MCF 10A (cell line): ENCODE data around the gene ZNF410. TPM values are rescaled to one million over a fixed set of nuclear protein-coding genes. Genes with fewer than 3 reads are reported as not detected.

Experiments used
- BruUV-seq: library from RNA; stranded (reverse); fragments of 400-500 nt; replicated peaks from 2 replicates; lab custom pipeline; 2021; lab: Mats Ljungman, UMichigan
- CTCF ChIA-PET: fragments of 300-600 bp; sonication (Branson Sonifier 250); formaldehyde crosslinking; extraction: SDS; loops from one replicate; lab custom pipeline; 2021; ENCODE audit warnings: antibody characterized with exemption, inconsistent platforms; lab: Yijun Ruan, JAX
- POLR2A ChIA-PET: fragments of 300-600, 350-650 bp; sonication (Branson Sonifier 250); formaldehyde crosslinking; extraction: SDS; loops from one replicate; lab custom pipeline; 2020; ENCODE audit warnings: antibody characterized with exemption, inconsistent platforms; lab: Yijun Ruan, JAX
- DNase-seq: peaks from one replicate; pipeline ENCODE4 v3.0.0-alpha.2; 2018; ENCODE audit not compliant: unreplicated experiment
- H3K27ac Mint-ChIP-seq: one replicate; pipeline ENCODE4 v1.8.0; 2022; ENCODE audit warnings: mild to moderate bottlenecking, low read depth, mixed read lengths; ENCODE audit not compliant: unreplicated experiment
- H3K27me3 Mint-ChIP-seq: one replicate; pipeline ENCODE4 v1.8.0; 2022; ENCODE audit warnings: mixed read lengths; ENCODE audit not compliant: insufficient read depth, unreplicated experiment
- H3K36me3 Mint-ChIP-seq: one replicate; pipeline ENCODE4 v1.8.0; 2022; ENCODE audit warnings: mild to moderate bottlenecking, moderate library complexity, mixed read lengths; ENCODE audit not compliant: insufficient read depth, unreplicated experiment
- H3K4me1 Mint-ChIP-seq: one replicate; pipeline ENCODE4 v1.8.0; 2022; ENCODE audit warnings: mixed read lengths; ENCODE audit not compliant: insufficient read depth, unreplicated experiment
- H3K4me3 Mint-ChIP-seq: one replicate; pipeline ENCODE4 v1.8.0; 2022; ENCODE audit warnings: mild to moderate bottlenecking, moderate library complexity, mixed read lengths; ENCODE audit not compliant: unreplicated experiment
- H3K9me3 Mint-ChIP-seq: one replicate; pipeline ENCODE4 v1.8.0; 2022; ENCODE audit warnings: mixed read lengths; ENCODE audit not compliant: unreplicated experiment
- intact Hi-C: fragments of 100-400 bp; cut with micrococcal nuclease; formaldehyde crosslinking; loops from 2 replicates; pipeline ENCODE4 v1.14.1; 2022
- total RNA-seq: library from RNA; stranded (reverse); gene quantifications from 2 replicates; pipeline ENCODE4 v1.2.3, GENCODE V29; 2022
- TF ChIP-seq, protein P1 (sequence below): fragments of 200-600 bp; IDR thresholded peaks from one replicate; pipeline ENCODE4 v1.8.0; 2022; ENCODE audit warnings: antibody characterized with exemption, mild to moderate bottlenecking; ENCODE audit not compliant: unreplicated experiment

Gene ZNF410
- total RNA-seq, 1 experiment from 2014 or later: 76.0 TPM

DNA sequence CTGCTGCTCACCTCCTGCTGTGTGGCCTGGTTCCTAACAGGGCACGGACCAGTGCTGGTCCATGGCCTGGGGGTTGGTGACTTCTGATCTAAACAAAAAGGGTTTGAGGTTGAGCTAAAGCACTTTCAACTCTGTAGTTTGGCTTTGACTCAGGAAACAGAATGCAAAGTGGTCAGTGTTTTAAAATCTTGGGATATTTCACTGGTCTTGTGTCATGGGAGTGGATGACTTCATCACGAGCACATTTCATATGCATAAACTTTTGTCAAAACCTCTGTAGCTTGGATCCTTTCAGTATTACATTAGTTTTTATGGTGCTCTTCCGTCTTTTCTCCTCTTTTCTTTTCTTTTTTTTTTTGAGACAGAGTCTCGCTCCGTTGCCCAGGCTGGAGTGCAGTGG, 37.7 kb downstream of the ZNF410 start:
- Mint-ChIP-seq H3K27me3 (no peaks in the 10 kb centered on the region), H3K4me3 (no peak overlapping the region), H3K36me3 (peaks cover 99% of the 10 kb centered on the region), H3K9me3 (no peaks in the 10 kb centered on the region), H3K4me1 (no peaks in the 10 kb centered on the region), H3K27ac (no peak overlapping the region)
- TF ChIP-seq, protein P1, sequence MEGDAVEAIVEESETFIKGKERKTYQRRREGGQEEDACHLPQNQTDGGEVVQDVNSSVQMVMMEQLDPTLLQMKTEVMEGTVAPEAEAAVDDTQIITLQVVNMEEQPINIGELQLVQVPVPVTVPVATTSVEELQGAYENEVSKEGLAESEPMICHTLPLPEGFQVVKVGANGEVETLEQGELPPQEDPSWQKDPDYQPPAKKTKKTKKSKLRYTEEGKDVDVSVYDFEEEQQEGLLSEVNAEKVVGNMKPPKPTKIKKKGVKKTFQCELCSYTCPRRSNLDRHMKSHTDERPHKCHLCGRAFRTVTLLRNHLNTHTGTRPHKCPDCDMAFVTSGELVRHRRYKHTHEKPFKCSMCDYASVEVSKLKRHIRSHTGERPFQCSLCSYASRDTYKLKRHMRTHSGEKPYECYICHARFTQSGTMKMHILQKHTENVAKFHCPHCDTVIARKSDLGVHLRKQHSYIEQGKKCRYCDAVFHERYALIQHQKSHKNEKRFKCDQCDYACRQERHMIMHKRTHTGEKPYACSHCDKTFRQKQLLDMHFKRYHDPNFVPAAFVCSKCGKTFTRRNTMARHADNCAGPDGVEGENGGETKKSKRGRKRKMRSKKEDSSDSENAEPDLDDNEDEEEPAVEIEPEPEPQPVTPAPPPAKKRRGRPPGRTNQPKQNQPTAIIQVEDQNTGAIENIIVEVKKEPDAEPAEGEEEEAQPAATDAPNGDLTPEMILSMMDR: no peak
- BruUV-seq: no TSS peak
- POLR2A ChIA-PET: interaction anchor here (1.7 kb wide), 1 partner anchor 11 kb away, joined by 3 read pairs; no protein-coding TSS in a partner anchor
- intact Hi-C loops: no loop called here
- no peak for DNase-seq
- CTCF ChIA-PET: interaction anchor here (0.6 to 0.8 kb wide), 3 partner anchors 26 to 338 kb away, joined by 3 to 4 read pairs (median 4); partner anchors contain the start of genes COQ6 and FAM161B

DNA sequence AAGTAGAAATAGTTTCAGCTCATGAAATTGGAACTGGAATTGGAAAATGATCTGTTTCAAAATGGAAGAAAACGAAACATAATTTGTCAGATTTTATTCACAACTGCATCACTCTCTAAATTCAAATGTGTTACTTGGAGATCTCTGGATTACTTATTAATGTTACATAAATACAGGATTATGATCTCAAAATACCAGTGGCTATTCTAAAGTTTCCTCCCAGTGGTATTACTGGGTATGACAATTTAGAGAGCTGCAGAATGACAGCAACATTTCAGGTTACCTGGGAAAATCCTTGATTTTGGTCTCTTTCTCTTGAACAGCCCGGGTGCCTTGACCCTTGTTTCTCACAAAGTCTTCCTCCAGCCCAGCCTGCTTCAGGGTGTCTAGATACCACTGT, 49.0 kb downstream of the ZNF410 start:
- CTCF ChIA-PET: interaction anchor here (0.6 to 1.0 kb wide), 5 partner anchors 12 to 160 kb away, joined by 3 to 6 read pairs (median 4); no protein-coding TSS in a partner anchor
- peak; percentile 20 for DNase-seq
- POLR2A ChIA-PET: interaction anchor here (0.7 to 1.4 kb wide), 8 partner anchors 8 to 615 kb away, joined by 3 to 5 read pairs (median 3); partner anchors contain the start of genes COQ6, FAM161B and PTGR2

DNA sequence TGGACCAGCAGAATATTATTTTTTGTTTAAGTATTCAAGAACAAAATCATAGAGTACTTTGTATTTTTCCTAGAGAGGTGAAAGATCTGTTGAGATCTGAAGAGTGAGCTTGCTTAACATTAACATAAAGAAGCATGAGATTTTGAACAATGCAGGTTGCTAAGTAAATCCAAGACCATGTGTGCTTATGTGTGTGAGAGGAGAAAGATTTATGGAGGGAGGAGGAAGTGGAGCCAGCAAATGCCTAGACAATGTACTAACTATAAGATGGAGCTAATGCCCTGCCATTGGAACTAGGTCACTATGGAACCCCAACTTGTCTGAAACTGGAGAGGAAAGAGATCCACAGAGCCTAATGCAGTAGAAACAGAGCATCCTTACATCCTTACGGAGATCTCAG, 49.9 kb downstream of the ZNF410 start:
- POLR2A ChIA-PET: interaction anchor here (1.1 to 1.4 kb wide), 3 partner anchors 11 to 24 kb away, joined by 3 to 4 read pairs (median 3); no protein-coding TSS in a partner anchor
- TF ChIP-seq, protein P1: no peak
- no peak overlapping the region for H3K4me3 Mint-ChIP-seq
- H3K27ac Mint-ChIP-seq: no peak overlapping the region
- no peak for DNase-seq
- H3K27me3 Mint-ChIP-seq: no peaks in the 10 kb centered on the region
- intact Hi-C loops: no loop called here
- BruUV-seq: no TSS peak
- H3K9me3 Mint-ChIP-seq: no peaks in the 10 kb centered on the region
- CTCF ChIA-PET: interaction anchor here (0.6 kb wide), 2 partner anchors 155 to 244 kb away, joined by 3 to 4 read pairs; no protein-coding TSS in a partner anchor
- H3K4me1 Mint-ChIP-seq: no peaks in the 10 kb centered on the region
- peaks cover 54% of the 10 kb centered on the region for H3K36me3 Mint-ChIP-seq

More for the DNA sequence above, 49.0 kb downstream of the ZNF410 start:
- H3K36me3 Mint-ChIP-seq: peaks cover 63% of the 10 kb centered on the region
- H3K27ac Mint-ChIP-seq: no peak overlapping the region
- no peaks in the 10 kb centered on the region for H3K4me1 Mint-ChIP-seq
- no peaks in the 10 kb centered on the region for H3K9me3 Mint-ChIP-seq
- no TSS peak for BruUV-seq
- TF ChIP-seq, protein P1: peak; percentile 22
- H3K4me3 Mint-ChIP-seq: no peak overlapping the region
- no peaks in the 10 kb centered on the region for H3K27me3 Mint-ChIP-seq
- intact Hi-C loops: no loop called here

DNA sequence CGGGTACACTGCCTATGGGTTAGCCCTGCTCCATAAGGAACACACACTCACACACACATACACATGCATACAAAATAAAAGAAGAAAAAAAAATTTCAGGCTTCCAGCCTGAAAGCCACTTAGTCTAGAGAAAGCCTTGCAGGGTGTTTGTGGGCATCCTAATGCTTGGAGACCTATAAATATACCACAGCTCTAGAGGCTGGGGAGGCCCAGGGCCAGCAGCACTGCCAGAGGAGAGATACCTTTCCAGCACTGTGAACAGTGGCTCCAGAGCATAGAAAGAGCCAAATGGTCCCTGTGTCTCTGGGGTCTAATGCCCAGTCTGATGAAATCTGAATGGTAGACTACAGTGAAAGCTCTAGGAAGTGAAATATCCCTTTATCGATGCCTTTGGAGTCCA, 50.4 kb downstream of the ZNF410 start:
- POLR2A ChIA-PET: interaction anchor here (0.6 to 1.1 kb wide), 2 partner anchors 10 to 45 kb away, joined by 4 read pairs; no protein-coding TSS in a partner anchor

More for the DNA sequence above, 50.4 kb downstream of the ZNF410 start:
- TF ChIP-seq, protein P1: no peak
- H3K9me3 Mint-ChIP-seq: no peaks in the 10 kb centered on the region
- DNase-seq: no peak
- H3K27me3 Mint-ChIP-seq: no peaks in the 10 kb centered on the region
- no TSS peak for BruUV-seq
- intact Hi-C loops: no loop called here
- H3K4me1 Mint-ChIP-seq: no peaks in the 10 kb centered on the region
- CTCF ChIA-PET: interaction anchor here (0.6 kb wide), 2 partner anchors 156 to 244 kb away, joined by 3 to 4 read pairs; no protein-coding TSS in a partner anchor
- peaks cover 49% of the 10 kb centered on the region for H3K36me3 Mint-ChIP-seq
- H3K4me3 Mint-ChIP-seq: no peak overlapping the region
- no peak overlapping the region for H3K27ac Mint-ChIP-seq
